SK-N-SH (cell line): Measurements from ENCODE around the gene FTO. TPM values are rescaled to one million over a fixed set of nuclear protein-coding genes. Genes with fewer than 3 reads are reported as not detected.

Source experiments
- CTCF ChIA-PET: fragments of 300-600, 350-600 bp; formaldehyde crosslinking; extraction: SDS; loops from one replicate; lab custom pipeline; 2021; lab: Yijun Ruan, JAX
- POLR2A ChIA-PET: fragments of 350-600 bp; sonication (Branson Sonifier 250); formaldehyde crosslinking; extraction: SDS; loops from one replicate; lab custom pipeline; 2020; ENCODE audit warnings: antibody characterized with exemption, inconsistent platforms; lab: Yijun Ruan, JAX
- DNase-seq: peaks from one replicate; pipeline ENCODE4 v3.0.0; 2012
- H2AFZ ChIP-seq: fragments of 200-600 bp; sonication (generic); 2 replicates; pipeline ENCODE4 v1.8.1; 2016; ENCODE audit warnings: antibody characterized with exemption, mild to moderate bottlenecking, low read depth
- H3F3A ChIP-seq: fragments of 200-600 bp; sonication (generic); replicated peaks from 2 replicates; pipeline ENCODE3; 2016; ENCODE audit warnings: antibody characterized with exemption, mild to moderate bottlenecking; ENCODE audit not compliant: insufficient read depth
- H3K27ac ChIP-seq, 2 experiments: fragments of 200-500 bp in 1 of 2; fragments of 200-600 bp in 1 of 2; sonication (Bioruptor generic) in 1 of 2; sonication (generic), shearing (Covaris generic) in 1 of 2; 2 replicates each; pipeline versions ENCODE4 v1.5.1 to v1.6.1; 2014 to 2016; ENCODE audit warnings: low read depth in 2 of 2, inconsistent platforms in 1 of 2, low read length in 1 of 2, mild to moderate bottlenecking in 1 of 2, mixed read lengths in 1 of 2
- H3K27me3 ChIP-seq: fragments of 200-600 bp; sonication (generic), shearing (Covaris generic); 2 replicates; pipeline ENCODE4 v1.6.1; 2016; ENCODE audit warnings: mixed run types; ENCODE audit not compliant: insufficient read depth
- H3K36me3 ChIP-seq, 2 experiments: fragments of 200-500 bp in 1 of 2; fragments of 200-600 bp in 1 of 2; sonication (Bioruptor generic) in 1 of 2; sonication (generic) in 1 of 2; replicated peaks in 1 of 2; 2 replicates each; pipeline versions ENCODE3 to v1.5.1; 2014 to 2016; ENCODE audit warnings: low read length in 1 of 2, mild to moderate bottlenecking in 1 of 2; ENCODE audit not compliant: insufficient read depth in 2 of 2, control insufficient read depth in 1 of 2
- H3K4me1 ChIP-seq, 2 experiments: fragments of 200-500 bp in 1 of 2; fragments of 200-600 bp in 1 of 2; sonication (Bioruptor generic) in 1 of 2; sonication (generic), shearing (Covaris generic) in 1 of 2; 2 replicates each; pipeline versions ENCODE4 v1.5.1 to v1.6.1; 2014 to 2016; ENCODE audit warnings: low read depth in 1 of 2, low read length in 1 of 2, mixed run types in 1 of 2; ENCODE audit not compliant: insufficient read depth in 2 of 2, control insufficient read depth in 1 of 2
- H3K4me2 ChIP-seq: fragments of 200-600 bp; sonication (generic), shearing (Covaris generic); 2 replicates; pipeline ENCODE4 v1.6.1; 2017; ENCODE audit warnings: mixed run types
- H3K4me3 ChIP-seq, 2 experiments: fragments of 200-500 bp in 1 of 2; fragments of 200-600 bp in 1 of 2; sonication (Bioruptor generic) in 1 of 2; sonication (generic), shearing (Covaris generic) in 1 of 2; 2 replicates each; pipeline versions ENCODE4 v1.5.1 to v1.8.1; 2014 to 2016; ENCODE audit warnings: low read depth in 2 of 2, inconsistent platforms in 1 of 2, low read length in 1 of 2, mild to moderate bottlenecking in 1 of 2, mixed read lengths in 1 of 2, moderate library complexity in 1 of 2
- H3K79me2 ChIP-seq: fragments of 200-600 bp; sonication (generic); 2 replicates; pipeline ENCODE4 v1.8.1; 2017; ENCODE audit warnings: mild to moderate bottlenecking; ENCODE audit not compliant: insufficient read depth
- H3K9ac ChIP-seq: fragments of 200-600 bp; sonication (generic); 2 replicates; pipeline ENCODE4 v1.6.1; 2017; ENCODE audit warnings: mixed run types
- H3K9me2 ChIP-seq: fragments of 200-600 bp; sonication (generic); 2 replicates; pipeline ENCODE4 v1.6.1; 2017; ENCODE audit warnings: mixed run types
- H3K9me3 ChIP-seq: fragments of 200-600 bp; sonication (generic); 2 replicates; pipeline ENCODE4 v1.6.1; 2017; ENCODE audit warnings: mixed run types, mild to moderate bottlenecking, moderate library complexity
- H4K20me1 ChIP-seq: fragments of 200-600 bp; sonication (generic); 2 replicates; pipeline ENCODE4 v1.6.1; 2017; ENCODE audit warnings: mild to moderate bottlenecking, mixed run types; ENCODE audit not compliant: insufficient read depth
- ELF1 ChIP-seq: IDR thresholded peaks from 2 replicates; pipeline ENCODE4 v1.4.0; 2012
- FOXJ3 ChIP-seq: sonication (generic); formaldehyde crosslinking; IDR thresholded peaks from 2 replicates; pipeline ENCODE4 v1.5.1; 2020; ENCODE audit warnings: mild to moderate bottlenecking, missing genetic modification reagents
- MEF2A ChIP-seq: IDR thresholded peaks from 2 replicates; pipeline ENCODE4 v1.4.0; 2012; ENCODE audit warnings: low read depth, borderline replicate concordance
- MXI1 ChIP-seq: IDR thresholded peaks from 2 replicates; pipeline ENCODE4 v1.6.1; 2012; ENCODE audit warnings: mild to moderate bottlenecking, low read depth, low read length, improper control_type of control experiment
- NRF1 ChIP-seq: IDR thresholded peaks from 2 replicates; pipeline ENCODE4 v1.6.1; 2012; ENCODE audit warnings: low read depth, mild to moderate bottlenecking, low read length
- RAD21 ChIP-seq: IDR thresholded peaks from 2 replicates; pipeline ENCODE4 v1.6.1; 2012; ENCODE audit warnings: mild to moderate bottlenecking, low read length
- RCOR1 ChIP-seq: fragments of 150-350 bp; IDR thresholded peaks from 2 replicates; pipeline ENCODE4 v1.6.1; 2017; ENCODE audit warnings: antibody characterized with exemption, low read length
- RFX5 ChIP-seq: IDR thresholded peaks from 2 replicates; pipeline ENCODE4 v1.6.1; 2012; ENCODE audit warnings: mild to moderate bottlenecking, improper control_type of control experiment, low read length
- TCF12 ChIP-seq: IDR thresholded peaks from 2 replicates; pipeline ENCODE4 v1.4.0; 2012
- TEAD4 ChIP-seq: IDR thresholded peaks from 2 replicates; pipeline ENCODE4 v1.4.0; 2012; ENCODE audit warnings: mild to moderate bottlenecking, borderline replicate concordance; ENCODE audit not compliant: insufficient read depth
- YY1 ChIP-seq: IDR thresholded peaks from 2 replicates; pipeline ENCODE4 v1.4.0; 2012; ENCODE audit warnings: low read depth, mild to moderate bottlenecking
- WGBS: methylation state at CpG from one replicate; pipeline ENCODE4 v1.1.6; 2017; ENCODE audit warnings: low lambda C conversion rate; 5-methylcytosine and 5-hydroxymethylcytosine counted together
- polyA plus RNA-seq, 3 experiments: library from polyadenylated mRNA; depleted of rRNA; stranded (reverse); fragments of >200 nt; gene quantifications; 2 replicates each; pipeline ENCODE4 v1.2.3, GENCODE V29; 2012
- TF ChIP-seq, protein P1 (sequence below): IDR thresholded peaks from 2 replicates; pipeline ENCODE4; 2012
- TF ChIP-seq, protein P2 (sequence below): IDR thresholded peaks from 2 replicates; pipeline ENCODE4 v1.4.0; 2012; ENCODE audit warnings: low read depth, borderline replicate concordance
- TF ChIP-seq, protein P3 (sequence below): IDR thresholded peaks from 2 replicates; pipeline ENCODE4 v1.4.0; 2012; ENCODE audit warnings: low read depth

The FTO gene
- polyA plus RNA-seq, 1 of the 3 experiments (the other 2 are of a cell fraction), result 41.2 TPM

DNA sequence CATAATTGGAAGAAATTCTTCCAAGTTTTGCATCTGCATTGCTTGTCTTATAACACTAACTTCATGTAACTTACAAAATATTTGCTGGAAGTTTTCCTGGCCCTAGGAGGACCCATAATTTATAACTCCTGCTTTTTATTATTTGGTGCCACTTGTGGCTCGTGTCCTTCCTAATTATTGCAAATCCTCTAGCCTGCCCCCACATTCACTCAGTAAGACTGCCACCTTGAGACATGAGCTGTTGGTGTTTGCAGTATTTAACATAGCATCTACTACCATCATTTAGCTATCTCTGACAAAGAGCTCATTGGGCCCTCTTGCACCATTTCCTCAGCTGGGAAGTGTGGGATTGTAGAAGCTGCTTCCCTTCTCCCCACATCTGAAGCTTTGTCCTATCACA is 49.5 kb downstream of the FTO start:
- Histone ChIP-seq H2AFZ (no peak overlapping the region), H3K4me1 (peaks cover 7 to 9% of the 10 kb centered on the region in 2 experiments; a peak in 2 of 4 replicates), H3K9ac (no peak overlapping the region), H3K9me3 (no peaks in the 10 kb centered on the region), H4K20me1 (no peaks in the 10 kb centered on the region; the same call in 1 of the 2 replicates), H3K4me3 (no peak overlapping the region), H3K4me2 (no peak overlapping the region), H3K27me3 (no peaks in the 10 kb centered on the region), H3K27ac (no peak overlapping the region), H3F3A (peaks cover 4% of the 10 kb centered on the region), H3K9me2 (no peaks in the 10 kb centered on the region), H3K36me3 (no peaks in the 10 kb centered on the region), H3K79me2 (peaks cover 41% of the 10 kb centered on the region)
- 82% methylated on average over 1 of the region's 1 CpG for WGBS
- ChIA-PET POLR2A (no interaction called here), CTCF (interaction anchor here (1.3 to 5.3 kb wide), 2 partner anchors 9 to 204 kb away, joined by 6 to 37 read pairs; no protein-coding TSS in a partner anchor)
- no peak for DNase-seq
- TF ChIP-seq TEAD4, result no peak
- 0 out of 2 replicates have a peak, but pooled peaks have one; percentile 12 for TF ChIP-seq RAD21

DNA sequence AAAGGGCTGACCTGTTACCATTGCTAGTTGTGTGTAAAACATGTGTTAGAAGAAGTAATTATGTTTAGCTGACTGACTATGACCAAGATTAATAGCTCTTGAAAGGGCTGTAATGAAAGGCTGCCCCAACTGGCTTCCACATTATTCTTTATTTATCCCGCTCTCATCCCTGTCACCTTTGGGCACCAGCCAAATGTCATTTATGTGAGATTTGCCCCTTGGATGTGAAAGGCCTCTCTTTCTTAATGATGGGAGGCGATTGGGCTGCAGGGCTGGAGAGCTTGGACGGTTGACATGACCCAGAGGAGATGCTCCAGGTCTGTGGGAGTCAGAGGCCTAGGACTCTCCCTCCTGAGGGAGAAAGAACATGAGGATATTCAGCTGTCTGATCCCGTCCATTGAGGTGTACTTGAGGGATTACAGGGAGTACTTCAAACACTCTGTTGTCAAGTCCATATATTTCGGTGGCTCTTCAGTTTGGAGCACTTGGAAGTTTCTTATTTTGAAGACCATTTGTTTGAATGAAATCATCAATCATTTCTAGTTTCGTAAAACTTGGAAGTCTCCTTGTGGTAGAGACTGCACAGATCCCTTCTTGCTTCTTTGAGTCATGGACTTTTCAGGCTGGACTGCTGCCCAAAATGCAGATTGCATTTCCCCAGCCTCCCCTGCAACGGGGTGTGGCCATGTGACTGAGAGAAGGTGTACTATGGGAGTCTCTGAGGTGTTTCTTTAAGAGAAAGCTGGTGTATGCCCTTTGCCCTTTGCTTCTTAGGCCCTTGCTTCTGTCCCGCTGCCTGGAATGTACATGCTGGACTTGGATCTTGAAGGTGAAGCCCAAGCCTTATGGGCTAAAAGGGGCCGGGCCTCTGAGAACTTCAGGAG is 51.3 kb downstream of the FTO start:
- H3K27me3 ChIP-seq, result no peaks in the 10 kb centered on the region
- no peak overlapping the region for H2AFZ ChIP-seq
- H3K4me1 ChIP-seq, result peaks cover 7 to 9% of the 10 kb centered on the region in 2 experiments; a peak in 2 of 4 replicates
- ChIA-PET CTCF (interaction anchor here (5.3 kb wide), 1 partner anchor 11 kb away, joined by 37 read pairs; no protein-coding TSS in a partner anchor), POLR2A (no interaction called here)
- 72% methylated on average over 9 of the region's 9 CpGs for WGBS
- no peak for DNase-seq
- H3K9me2 ChIP-seq, result no peaks in the 10 kb centered on the region
- H3K9me3 ChIP-seq, result no peaks in the 10 kb centered on the region
- H4K20me1 ChIP-seq, result no peaks in the 10 kb centered on the region; the same call in 1 of the 2 replicates
- H3K4me2 ChIP-seq, result no peak overlapping the region
- no peak overlapping the region for H3K4me3 ChIP-seq
- no peak overlapping the region for H3K27ac ChIP-seq
- H3K36me3 ChIP-seq, result no peaks in the 10 kb centered on the region
- peaks cover 4% of the 10 kb centered on the region for H3F3A ChIP-seq
- H3K9ac ChIP-seq, result no peak overlapping the region
- TF ChIP-seq, protein P1, sequence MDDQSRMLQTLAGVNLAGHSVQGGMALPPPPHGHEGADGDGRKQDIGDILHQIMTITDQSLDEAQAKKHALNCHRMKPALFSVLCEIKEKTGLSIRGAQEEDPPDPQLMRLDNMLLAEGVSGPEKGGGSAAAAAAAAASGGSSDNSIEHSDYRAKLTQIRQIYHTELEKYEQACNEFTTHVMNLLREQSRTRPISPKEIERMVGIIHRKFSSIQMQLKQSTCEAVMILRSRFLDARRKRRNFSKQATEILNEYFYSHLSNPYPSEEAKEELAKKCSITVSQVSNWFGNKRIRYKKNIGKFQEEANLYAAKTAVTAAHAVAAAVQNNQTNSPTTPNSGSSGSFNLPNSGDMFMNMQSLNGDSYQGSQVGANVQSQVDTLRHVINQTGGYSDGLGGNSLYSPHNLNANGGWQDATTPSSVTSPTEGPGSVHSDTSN, result peak; percentile 46; the same call in 1 of the 2 replicates
- TF ChIP-seq RAD21, result no peak
- TF ChIP-seq, protein P2, sequence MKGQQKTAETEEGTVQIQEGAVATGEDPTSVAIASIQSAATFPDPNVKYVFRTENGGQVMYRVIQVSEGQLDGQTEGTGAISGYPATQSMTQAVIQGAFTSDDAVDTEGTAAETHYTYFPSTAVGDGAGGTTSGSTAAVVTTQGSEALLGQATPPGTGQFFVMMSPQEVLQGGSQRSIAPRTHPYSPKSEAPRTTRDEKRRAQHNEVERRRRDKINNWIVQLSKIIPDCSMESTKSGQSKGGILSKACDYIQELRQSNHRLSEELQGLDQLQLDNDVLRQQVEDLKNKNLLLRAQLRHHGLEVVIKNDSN, result peak; percentile 20; the same call in 1 of the 2 replicates
- H3K79me2 ChIP-seq, result peaks cover 32% of the 10 kb centered on the region

DNA sequence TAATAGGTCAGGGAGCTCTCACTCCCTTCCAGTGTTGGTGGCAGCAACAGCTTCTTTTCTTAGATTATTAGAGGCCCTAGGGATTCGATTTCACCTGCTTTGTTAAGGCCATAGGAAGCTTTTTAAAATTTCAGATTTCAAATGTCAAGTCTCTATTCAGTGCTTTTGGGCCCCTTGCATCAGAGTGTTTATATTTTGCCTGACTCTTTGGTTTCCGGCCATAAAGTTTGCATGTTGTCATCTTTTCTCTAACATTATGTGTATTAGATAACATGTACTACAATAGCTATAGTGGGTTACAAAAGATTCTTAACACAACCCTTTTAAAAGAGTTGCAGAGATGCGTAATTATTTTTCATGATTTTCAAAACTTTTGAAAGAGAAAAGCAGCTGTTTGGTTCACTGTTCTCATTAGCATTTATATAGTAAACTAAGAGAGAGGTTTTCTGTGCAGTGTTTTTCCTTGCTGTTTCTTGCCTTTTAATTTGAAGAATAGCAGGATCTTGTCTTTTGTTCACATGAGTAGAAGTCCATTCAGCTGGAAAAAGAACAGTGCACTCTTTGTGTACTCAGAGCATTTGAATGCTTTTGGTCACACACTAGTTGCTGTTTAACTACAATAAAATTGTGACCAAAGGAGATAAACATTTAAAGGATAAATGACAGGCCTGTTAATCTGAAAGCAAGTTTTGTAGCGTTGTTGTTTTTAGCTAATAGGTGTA is 52.5 kb downstream of the FTO start:
- no peak overlapping the region for H2AFZ ChIP-seq
- 84% methylated on average over 4 of the region's 4 CpGs for WGBS
- no peak overlapping the region for H3K4me2 ChIP-seq
- H3K9ac ChIP-seq, result no peak overlapping the region
- no peak overlapping the region for H3K4me3 ChIP-seq
- H3F3A ChIP-seq, result peaks cover 4% of the 10 kb centered on the region
- no peak for DNase-seq
- peaks cover 7 to 9% of the 10 kb centered on the region in 2 experiments; a peak in 2 of 4 replicates for H3K4me1 ChIP-seq
- H3K79me2 ChIP-seq, result peaks cover 32% of the 10 kb centered on the region
- H4K20me1 ChIP-seq, result no peaks in the 10 kb centered on the region; the same call in 1 of the 2 replicates
- POLR2A ChIA-PET, result no interaction called here
- H3K36me3 ChIP-seq, result no peaks in the 10 kb centered on the region
- H3K9me3 ChIP-seq, result no peaks in the 10 kb centered on the region
- no peaks in the 10 kb centered on the region for H3K27me3 ChIP-seq
- no peaks in the 10 kb centered on the region for H3K9me2 ChIP-seq
- CTCF ChIA-PET, result interaction anchor here (0.7 to 5.3 kb wide), 5 partner anchors 11 to 27 kb away, joined by 3 to 37 read pairs (median 3); no protein-coding TSS in a partner anchor
- no peak overlapping the region for H3K27ac ChIP-seq
- TF ChIP-seq NRF1 (no peak), TEAD4 (no peak), RFX5 (no peak), TCF12 (no peak), RCOR1 (no peak), RAD21 (no peak), ELF1 (no peak), YY1 (no peak), FOXJ3 (CRISPR knock-in tag) (no peak), MXI1 (no peak), MEF2A (no peak)
- TF ChIP-seq, protein P3, sequence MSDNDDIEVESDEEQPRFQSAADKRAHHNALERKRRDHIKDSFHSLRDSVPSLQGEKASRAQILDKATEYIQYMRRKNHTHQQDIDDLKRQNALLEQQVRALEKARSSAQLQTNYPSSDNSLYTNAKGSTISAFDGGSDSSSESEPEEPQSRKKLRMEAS, result no peak
- TF ChIP-seq, protein P2, result no peak
- TF ChIP-seq, protein P1, result no peak
